Fibroblast of skin of scalp (primary cell): ENCODE data around the gene MRGPRD.

Experiments used
- DNase-seq: peaks from one replicate; pipeline ENCODE4 v3.0.0-alpha.2; 2013

Gene MRGPRD

GRCh38 chr11:68930991-68931855 lies 49.6 kb downstream of the MRGPRD start:
- no peak for DNase-seq
